HG03159 (cell line): Measurements from ENCODE around the gene JAK1.
A peak's percentile ranks its signal among the peaks of the same experiment; 100 is the strongest.
"Not testable (repeated sequence)": the region's sequence is repeated elsewhere in the genome, so short reads cannot be mapped to it uniquely, and the experiment has no call there.

Experiments
- ATAC-seq: cut with Tn5 transposase; IDR thresholded peaks from one replicate; pipeline ENCODE4 v1.9.1; 2021; ENCODE audit warnings: mild to moderate bottlenecking, moderate library complexity; ENCODE audit not compliant: unreplicated experiment

The JAK1 gene

DNA sequence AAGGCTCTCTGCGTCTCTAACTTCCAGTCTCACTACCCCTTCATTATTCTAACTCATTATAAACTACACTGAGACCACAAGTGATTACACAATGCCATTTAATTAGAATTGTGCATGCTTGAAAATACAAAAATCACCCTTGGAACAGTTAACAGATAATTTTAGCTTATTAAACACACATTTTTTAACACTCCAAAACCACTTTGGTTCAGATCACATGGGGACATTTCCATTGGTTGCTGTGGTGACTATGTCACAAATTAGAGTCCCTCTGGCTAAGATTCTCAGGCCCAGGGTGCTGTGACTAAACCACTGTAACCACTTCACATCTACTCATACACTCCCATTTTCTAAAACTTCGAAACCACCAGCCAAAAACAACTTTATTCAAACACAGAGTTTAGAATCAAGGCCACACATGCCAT, 43.0 kb downstream of the JAK1 start:
- no peak for ATAC-seq

DNA sequence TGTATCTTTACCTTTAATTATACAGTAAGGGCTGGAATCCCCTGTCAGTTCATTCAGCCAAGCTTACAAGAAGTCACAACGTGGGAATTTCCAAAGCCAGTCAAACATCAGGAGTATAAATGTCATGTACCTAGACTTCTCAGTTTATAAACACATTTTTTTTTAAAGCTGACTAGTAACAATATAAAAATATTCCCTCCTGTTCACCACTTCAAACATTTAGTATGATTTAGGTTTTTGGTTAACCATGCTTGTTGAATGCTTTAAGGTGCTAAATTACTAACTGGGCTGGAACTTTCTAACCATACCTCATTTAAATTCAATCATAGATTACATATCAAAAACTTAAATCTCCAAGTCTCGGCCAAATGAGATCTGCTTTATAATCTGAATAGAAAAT, 44.0 kb downstream of the JAK1 start:
- no peak for ATAC-seq

DNA sequence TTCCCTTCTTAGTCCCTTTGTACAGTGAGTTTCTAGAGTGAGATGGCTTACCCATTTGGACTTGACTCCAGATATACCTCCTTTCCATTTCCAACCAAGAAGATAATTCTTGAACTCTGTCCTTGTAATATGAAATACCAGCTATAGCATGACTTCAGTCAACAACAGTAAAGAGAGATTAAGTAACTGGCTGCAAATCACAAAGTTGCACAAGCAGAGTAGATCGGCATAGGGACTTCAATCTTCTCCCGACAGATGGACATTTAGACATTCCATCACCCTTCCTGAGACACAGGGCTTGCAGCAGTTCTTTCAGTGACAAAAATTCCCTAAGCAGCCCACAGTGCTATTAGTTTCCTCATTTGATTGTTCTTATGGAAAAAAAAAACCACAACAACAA, 44.6 kb downstream of the JAK1 start:
- ATAC-seq, result no peak

DNA sequence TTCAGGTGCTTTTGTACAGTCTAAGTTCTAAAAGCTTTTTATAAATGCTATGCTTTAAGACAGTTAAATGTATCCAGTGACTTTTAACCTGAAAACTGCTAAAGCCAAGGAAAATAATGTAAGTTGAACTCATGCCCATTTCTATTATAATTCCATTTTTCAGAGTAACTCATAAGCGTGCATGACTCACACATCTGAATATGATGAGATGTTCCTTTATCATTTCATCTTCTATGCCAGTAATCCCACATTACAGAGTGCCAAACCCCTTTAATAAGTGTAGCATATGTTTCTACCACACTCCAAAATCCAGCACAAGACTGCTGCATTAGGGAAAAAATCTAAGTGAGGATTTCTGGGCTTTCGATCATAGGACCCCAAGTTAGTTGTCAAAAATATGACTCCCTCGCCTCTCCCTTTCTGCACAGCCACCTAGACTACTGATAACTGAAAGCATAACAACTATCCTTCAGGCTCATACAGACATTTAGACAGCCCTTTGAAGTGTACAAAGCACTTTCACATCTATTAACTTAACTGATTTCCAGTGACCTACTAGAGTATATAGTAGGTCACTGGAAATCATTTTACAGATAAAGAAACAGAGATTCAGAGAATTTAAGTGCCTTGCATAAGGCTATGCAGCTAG, 45.3 kb downstream of the JAK1 start:
- ATAC-seq, result no peak

DNA sequence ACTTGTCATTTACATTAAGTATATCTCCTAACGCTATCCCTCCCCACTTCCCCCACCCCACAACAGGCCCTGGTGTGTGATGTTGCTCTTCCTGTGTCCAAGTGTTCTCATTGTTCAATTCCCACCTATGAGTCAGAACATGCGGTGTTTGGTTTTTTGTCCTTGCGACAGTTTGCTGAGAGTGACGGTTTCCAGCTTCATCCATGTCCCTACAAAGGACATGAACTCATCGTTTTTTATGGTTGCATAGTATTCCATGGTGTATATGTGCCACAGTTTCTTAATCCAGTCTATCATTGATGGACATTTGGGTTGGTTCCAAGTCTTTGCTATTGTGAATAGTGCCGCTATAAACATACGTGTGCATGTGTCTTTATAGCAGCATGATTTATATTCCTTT, 47.2 kb downstream of the JAK1 start:
- not testable (repeated sequence) for ATAC-seq

DNA sequence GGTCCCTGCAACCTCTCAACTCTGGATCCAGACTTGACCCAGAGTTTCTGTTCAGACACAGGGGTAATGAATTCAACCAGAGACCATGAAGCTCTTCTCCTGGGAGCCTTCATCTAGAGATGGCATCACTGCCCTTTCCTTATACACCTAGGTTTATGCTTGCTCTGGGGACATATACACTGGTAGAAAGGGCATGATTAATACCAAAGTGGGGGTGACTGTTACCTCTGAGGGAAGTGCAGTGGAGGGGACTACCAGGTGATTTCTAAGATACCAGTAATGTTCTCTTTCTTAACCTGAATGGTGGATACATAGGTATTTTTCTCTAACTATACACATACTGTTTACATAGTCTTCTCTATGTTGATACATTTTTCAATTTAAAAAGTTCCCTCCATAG, 48.4 kb downstream of the JAK1 start:
- no peak for ATAC-seq

DNA sequence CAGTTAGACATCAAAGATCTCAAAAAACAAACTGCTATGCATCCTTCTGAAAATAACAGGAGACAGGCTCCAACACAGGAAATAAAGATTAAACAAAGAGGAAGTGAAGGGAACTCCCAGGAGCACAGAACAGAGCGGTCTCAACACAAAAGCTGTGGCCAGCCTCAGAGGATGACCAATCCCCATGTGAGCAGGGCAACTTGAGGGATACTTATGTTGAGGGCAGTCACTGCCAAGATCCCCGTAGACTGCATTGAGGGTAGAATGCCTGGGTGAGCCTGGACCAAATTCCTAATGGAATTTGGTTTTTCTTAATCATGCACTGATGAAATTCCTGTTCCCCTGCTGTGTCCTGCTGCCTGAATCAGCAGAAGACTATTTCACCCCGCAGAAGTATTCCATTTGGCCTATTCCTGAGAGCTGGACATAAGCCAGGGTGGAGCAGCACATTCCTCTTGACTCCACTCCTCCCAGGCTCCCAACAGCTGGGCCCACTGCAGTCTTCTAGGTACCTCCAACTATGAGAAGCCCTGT, 49.0 kb downstream of the JAK1 start:
- no peak for ATAC-seq

DNA sequence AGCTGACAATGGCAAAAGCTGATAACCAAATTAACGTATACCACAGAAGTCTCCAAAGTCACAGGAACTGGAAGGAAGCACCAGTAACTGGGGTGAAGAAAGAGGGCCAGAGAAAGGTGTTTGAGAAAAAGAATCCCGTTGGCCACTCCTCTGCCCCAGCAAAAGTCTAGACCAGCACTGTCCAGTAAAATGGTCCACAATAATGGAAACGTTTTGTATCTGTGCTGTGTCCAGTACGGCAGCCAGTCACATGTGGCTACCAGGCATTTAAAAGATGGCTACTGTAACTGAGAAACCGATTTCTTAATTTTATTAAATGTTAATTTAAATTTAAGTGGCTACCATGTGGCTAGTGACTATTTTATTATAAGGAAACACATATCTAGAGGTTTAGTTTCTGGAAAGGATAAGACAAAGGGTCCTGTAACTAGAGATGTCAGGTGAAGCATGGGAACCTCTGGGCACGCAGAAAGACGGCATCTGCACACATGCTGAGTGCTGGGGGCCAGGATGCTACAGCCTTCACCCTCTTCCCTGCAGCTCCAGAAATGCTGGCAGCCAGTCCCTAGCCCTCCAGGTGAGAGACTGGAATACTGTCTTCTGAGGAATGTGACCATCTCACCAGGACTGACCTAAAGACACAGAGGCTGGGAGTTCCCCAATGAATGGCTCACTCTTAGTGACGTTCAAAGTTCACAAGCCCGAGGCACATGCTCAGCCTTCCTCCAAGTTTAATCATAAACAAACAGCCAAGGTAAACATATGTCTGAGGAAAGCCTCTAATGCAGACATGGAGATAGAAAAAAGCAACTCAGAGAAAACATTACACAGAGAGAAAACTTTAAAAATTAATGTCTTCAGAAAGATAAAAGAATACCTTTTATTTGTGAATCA, 50.7 kb downstream of the JAK1 start:
- ATAC-seq, result no peak

DNA sequence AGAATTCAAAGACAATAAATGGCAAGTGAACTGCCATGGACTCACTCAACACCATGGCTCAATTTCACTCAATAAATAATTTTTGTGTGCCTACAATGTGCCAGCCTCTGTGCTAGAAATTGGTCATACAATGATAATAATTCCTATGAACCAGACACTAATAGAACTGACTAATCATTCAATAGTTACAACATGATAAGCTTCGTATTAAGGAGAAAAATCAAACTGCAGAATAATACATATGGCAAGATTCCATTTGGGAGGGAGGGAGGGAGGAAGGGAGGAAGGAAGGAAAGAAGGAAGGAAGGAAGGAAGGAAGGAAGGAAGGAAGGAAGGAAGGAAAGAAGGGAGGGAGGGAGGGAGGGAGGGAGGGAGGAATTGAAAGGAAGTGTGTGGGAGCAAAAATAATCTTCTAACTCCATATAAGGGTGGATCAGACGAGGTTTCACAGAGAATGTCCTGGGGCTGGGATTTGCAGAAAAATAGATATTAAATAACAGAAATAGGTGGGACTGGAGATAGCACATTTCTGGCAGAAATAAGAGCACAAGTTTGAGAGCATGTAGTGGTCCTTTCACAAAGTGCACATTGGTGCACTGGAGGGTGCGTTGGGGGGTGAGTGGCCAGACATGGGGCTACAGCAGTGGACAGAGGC, 52.9 kb downstream of the JAK1 start:
- no peak for ATAC-seq

DNA sequence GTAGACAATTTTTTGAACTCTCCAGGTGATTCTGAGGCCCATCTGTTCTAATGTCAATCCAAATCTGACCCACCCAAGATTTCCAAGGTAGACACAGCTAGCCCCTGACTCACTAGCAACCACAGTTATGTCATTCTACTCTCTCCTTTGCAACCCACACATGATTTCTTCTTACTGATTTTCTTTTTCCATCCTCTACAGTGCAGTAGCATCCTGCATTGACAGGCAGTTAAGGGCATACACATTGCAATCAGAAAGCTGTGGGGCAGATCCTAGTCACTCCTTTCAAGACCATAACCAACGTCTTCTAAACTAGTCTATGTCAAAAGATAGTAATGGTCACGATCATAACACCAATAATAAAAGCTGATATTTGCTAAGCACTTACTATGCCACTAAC, 54.2 kb downstream of the JAK1 start:
- no peak for ATAC-seq

DNA sequence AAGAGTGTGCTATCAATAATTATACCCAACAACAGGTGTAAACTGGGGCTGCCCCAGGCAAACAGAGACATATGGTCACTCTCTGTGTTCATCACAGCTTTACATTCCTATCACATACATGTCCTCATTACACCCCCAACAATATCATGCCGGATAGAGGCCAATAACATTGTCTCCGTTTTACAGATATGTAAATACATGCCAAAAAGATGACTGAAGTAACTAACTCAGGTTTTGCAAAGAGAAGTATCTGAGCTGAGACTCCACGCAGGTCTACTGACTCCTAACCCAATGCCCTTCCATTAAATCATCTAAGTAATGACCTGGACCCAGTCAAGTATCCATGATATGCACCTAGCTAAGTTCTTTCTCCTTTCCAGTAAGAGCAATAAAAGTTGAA, 55.0 kb downstream of the JAK1 start:
- ATAC-seq, result no peak

DNA sequence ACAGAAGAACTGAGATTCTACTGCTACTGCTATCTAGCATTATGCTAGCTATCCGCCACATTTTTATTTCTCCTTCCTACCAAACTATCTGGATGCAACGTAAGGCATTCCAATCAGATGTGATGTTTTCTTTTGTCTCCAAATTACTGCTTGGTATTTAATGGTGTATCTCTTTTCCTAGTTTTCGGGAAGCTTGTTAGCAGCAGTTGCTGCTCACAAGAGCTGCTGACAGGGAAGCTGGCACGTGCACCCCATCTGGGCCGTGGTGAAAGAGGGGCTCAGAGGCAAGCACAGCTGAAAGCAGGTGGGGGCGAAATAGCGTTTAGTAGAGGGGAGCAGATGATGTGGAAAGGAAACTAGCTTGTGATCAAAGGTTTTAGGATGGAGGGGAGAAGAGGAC, 57.3 kb downstream of the JAK1 start:
- ATAC-seq, result no peak

DNA sequence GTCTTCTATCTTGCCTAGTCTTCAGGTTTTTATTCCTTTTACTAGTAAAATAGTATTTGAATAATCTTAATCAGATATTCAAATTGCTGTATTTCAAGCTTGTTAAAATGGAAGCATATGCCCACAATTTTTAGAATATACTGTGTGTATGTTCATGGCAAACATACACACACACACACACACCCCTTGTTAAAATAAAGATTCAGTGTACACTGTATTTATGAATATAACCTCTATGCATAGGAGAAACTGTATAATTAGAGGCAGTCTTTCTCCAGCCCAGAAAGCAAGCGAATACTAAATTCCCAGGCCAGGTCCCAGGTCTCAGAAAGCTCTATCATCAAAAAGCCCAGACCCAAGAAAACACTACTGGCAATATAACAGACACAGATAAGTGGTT, 57.8 kb downstream of the JAK1 start:
- ATAC-seq, result no peak

DNA sequence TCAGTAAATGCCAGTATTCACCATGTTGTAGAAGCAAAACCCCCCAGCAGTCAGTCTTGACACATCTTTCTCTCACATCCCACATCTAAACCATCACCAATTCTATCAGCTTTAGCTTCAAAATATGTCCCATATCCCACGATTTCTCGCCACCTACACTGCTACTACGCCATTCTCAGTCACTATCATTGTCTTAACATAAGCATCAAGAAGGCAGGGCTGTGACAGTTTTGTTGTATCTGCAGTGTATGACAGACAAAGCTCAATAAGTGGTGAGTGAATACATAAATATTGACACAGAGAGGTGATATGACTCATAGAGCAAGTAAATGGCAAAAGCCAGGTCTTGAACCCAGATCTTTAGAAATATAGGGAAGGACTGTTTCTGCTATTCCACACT, 59.9 kb downstream of the JAK1 start:
- no peak for ATAC-seq

DNA sequence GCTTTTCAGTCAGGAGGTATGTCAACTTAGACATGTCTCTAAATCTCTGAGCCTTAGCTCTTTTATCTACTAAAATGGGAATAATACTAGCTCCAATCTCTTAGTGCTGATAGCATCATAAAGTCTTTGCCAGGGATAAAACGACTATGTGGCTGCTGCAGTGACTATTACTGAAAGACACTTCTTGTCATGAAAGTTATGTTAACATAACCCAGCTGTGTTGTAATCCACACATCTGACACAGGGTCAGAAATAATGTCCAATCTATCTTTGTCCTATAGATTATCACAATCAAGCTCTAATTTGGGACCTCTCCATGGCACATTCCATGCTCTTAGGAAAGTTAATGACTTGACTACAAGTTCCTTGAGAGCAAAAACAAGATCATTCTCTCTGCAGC, 62.8 kb downstream of the JAK1 start:
- ATAC-seq, result no peak

DNA sequence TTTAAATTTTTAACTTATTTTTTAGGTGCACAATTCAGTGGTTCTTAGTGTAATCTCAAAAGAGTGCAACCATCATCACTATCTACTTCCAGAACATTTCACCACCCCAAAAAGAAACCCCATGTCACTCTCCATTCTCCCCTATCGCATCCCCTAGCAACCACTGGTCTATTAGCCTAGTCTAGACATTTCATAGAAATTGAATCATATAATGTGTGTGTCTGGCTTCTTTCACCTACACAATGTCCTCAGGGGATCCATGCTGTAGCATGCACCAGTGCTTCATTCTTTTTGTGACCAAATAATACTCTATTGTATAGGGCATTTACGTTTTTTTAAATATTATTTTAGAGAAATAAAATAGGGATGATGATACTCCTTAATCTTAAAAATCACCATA, 64.7 kb downstream of the JAK1 start:
- ATAC-seq, result no peak

DNA sequence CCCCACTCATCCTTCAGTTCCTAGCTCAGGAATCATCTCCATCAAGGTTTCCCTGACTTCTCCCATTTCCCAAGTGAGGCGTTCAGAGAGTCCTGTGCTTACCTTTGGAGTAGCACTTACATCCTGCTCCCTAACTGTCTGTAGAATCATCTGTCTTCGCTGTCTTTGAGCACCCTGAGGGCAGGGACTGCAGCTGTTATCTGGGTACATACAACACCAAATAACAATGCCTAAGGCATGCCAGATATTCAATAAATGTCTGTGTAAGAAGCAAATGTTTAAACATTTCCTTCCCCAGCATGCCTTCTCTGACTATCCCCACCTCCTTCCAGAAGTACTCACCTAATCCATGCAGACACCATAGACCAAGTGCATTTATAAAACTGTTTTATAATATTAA, 65.4 kb downstream of the JAK1 start:
- ATAC-seq, result no peak

DNA sequence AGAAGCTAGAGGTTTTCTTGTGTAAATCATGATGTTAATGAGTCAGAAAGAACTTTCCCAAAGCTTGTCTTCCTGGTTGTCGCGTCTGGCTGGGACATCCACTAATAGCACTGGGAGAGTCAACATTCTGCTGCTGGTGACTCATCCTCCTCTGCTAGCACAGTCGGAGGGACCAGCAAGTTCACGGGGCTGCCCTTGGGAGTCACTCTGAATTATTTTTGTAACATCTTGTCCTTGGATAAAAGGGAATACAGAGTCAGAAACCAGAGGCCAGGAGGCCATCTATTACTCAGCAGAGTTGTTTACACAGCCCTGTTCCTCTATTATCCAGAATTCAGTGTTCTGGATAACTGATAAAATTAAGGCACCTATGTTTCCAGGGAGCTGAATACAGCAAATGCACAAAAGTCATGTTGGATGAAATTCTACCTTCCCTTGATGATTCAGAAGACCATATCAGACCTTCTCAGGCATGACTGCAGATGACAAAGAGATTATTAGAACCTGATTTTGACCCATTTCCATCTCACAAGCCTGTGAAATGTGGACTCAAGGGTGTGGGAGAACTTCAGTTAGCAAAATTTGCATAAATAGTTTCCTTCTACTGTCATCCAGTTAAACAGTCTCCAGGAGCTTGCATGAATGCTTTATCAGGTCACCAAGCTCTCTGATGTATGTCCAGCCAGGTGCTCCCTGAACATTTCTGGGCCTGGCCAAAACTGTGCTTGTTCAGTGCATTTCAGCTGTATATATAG, 68.1 kb downstream of the JAK1 start:
- ATAC-seq, result peak; percentile 61

DNA sequence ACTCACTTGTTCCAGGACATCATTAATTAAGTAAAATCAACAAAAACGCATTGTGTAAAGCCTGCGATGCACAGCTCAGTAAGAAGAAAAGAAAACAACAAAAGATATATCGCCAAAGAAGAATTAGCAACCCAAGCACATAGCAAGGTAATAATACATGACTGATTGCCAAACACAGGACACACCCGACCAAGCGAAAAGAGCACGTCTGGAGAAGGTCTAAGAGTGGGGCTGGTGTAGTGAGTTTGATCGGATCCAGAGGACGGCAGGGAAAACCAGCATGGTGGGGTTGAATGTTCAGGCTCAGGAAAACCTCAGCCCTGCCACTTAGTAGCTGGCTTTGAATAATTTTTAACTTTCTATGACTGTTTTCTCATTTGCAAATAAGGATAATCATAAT, 69.8 kb downstream of the JAK1 start:
- no peak for ATAC-seq

DNA sequence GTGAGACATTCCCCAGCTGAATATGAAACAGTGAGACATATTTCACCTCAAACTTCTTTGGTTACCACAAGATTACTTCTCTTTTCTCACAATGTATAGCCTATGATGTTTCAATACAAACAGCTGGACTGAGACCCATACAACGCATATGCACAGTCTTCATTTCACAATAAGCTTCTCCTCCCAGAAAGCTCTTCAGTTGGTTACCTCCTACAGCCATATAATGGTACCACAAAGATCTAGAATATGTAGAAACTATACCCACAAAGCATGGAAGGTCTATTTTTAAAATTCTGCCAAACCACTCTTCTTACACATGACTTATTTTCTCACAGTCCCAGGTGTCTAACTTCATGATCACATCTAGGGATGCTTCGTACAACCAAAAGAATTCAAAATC, 70.8 kb downstream of the JAK1 start:
- ATAC-seq, result peak; percentile 79
